HG03064 (cell line): Measurements from ENCODE around the gene PRPSAP2.

Source experiments
- ATAC-seq: cut with Tn5 transposase; IDR thresholded peaks from one replicate; pipeline ENCODE4 v1.9.1; 2021; ENCODE audit warnings: low read depth; ENCODE audit not compliant: unreplicated experiment

PRPSAP2 gene

DNA sequence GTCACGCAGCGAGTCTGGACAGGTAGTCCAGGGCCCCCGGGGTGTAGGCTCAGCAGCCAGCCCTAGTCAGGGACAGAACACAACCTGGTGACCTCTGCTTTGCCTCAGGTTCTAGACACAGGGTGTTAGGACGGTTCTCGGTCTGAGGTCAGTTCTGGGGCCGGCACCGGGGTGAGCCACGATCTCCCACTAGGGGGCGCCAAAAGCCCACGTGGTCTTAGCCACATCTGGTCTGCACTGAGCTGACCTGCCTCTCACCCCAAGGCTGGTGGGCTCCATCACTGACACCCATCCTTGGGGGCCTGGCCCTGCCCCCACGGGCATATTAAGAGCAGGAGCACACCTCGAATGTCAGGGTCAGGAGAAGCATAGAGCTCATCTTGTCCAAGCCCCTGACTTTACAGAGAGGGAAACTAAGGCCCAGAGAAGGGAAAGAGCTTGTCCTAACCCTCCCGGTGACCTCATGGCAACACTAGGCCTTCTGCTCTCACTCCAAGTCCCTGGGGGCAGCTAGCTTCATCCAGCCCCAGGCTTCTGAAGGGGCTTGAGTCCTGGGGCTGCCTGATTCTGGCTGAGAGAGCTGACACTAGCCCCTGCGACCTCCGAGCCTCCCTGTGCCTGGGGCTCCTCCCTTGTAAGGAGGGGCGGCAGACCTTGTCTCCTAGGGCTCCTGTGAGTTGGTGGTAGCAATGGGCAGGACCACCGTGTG is 103.0 kb downstream of the PRPSAP2 start:
- no peak for ATAC-seq

DNA sequence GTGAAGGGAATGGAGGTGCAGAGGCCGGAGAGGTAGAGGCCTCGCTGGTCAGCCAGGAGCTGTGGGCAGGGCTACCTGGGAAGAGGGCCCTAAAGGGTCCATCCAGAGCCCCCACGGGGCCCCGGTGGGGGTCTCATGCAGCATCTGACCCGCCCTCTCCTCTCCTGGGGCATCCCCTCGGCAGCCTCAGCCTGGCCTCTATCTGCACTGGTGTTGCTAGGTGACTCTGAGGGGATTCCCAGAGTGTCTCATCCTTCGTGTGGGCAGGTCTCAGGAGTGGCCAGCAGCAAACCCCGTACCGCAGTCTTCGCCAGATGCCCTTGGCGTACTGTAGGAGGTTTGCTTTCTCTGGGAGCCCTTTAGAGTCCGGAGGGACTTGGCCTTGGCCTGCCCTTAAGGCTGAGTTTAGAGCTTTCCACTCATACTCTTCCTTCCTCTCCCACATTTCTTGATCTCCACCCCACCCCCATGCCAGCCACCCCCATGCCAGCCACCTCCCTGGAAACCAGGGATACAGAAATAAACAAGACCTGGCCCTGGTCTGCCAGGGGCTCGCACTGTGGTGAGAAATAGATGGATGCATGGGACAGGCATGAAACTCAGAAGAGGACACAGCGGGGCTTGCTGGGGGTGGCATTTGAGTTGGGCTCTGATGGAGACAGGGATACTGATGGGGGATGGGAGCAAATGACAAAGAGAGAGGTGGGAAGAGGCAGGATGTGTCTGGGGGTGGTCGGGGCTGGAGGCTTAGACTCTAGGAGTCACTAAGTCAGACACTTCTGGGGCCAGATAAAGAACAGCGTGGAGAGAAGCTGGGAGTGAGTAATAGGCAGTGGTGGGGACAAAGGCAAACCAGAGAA is 103.9 kb downstream of the PRPSAP2 start:
- no peak for ATAC-seq

DNA sequence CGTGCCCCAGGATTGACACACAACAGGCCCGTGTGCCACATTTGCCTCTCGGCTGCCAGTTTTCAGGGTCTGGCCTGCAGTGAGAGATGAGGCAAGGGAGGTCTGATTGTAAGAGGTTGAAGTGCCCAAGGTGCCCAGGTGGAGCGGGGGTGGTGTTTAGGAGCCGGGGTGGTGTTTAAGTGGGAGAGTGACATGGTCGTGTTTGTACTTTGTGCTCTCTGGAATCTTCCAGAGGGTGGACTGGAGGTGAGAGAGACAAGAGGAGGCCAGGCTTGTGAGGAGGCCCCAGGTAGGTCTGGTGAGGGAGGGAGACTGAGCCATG is 104.5 kb downstream of the PRPSAP2 start:
- no peak for ATAC-seq

DNA sequence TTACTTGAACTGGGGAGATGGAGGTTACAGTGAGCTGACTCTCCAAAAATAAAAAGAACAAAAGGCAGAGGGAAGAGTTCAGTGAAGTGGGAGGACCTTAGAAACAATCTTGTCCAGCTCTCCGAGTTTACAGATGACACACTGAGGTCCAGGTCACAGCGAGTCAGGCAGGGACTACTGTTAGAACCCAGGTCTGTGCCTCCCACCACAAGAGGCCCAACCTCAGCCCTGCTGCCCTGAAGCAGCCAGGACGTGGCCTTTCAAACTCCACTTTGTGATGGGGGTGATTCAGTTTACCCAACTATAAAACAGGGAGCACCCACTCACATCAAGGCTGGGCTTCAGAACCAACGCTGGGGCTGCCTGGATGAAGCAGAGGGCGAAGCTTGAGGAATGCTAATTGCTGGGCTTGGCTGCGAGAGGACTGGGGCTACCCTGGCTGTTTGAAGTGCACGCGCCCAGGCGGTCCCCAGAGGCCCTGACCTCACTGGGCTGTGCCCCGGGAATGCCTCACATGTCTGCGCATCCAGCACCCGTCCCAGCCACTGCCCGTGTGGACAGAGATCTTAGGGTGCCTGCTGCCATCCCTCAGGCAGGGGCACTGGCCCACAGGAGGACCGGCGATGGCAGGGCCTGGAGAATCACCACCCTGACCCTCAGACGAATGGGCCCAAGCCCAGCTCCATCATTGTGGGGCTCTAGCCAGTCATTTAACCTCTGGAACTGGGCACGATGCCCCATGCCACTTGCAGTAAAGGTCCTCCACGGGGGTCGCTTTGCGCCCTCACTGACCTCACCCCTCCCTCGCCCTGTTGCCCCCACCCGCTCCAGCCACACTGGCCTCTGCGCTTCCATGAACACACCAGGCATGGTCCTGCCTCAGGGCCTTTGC is 105.4 kb downstream of the PRPSAP2 start:
- no peak for ATAC-seq

DNA sequence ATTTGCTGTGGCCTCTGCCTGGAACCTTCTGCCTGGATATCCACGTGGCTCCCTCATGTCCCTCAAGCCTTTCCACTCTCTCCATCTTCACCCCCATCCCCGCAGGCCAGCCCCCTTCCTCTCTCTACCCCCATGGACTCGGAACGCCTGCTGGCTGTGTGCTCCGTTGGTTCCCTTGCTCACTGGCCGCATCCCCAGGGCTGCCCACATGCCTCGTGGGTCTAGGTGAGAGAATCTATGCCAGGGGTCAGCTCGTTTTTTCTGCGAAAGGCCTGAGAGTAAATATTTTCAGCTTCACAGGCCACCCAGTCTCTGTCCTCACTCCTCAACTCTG is 106.1 kb downstream of the PRPSAP2 start:
- ATAC-seq: no peak

DNA sequence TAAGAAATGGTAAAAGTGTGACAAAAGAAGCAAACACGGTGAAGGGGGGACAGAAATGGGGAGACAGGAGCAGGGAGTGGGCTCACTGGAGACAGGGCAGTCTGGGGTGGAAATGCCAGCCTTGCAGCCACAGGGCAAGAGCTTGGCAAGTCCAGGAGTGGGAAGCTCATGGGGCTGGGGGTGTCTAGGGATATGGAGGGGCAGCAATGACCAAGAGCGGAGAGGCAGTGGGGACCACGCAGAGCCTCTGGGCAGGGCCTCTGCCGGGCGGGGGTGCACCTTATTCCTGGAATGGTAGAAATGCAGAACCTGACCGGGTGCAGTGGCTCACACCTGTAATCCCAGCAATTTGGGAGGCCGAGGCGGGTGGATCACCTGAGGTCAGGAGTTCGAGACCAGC is 106.6 kb downstream of the PRPSAP2 start:
- no peak for ATAC-seq

DNA sequence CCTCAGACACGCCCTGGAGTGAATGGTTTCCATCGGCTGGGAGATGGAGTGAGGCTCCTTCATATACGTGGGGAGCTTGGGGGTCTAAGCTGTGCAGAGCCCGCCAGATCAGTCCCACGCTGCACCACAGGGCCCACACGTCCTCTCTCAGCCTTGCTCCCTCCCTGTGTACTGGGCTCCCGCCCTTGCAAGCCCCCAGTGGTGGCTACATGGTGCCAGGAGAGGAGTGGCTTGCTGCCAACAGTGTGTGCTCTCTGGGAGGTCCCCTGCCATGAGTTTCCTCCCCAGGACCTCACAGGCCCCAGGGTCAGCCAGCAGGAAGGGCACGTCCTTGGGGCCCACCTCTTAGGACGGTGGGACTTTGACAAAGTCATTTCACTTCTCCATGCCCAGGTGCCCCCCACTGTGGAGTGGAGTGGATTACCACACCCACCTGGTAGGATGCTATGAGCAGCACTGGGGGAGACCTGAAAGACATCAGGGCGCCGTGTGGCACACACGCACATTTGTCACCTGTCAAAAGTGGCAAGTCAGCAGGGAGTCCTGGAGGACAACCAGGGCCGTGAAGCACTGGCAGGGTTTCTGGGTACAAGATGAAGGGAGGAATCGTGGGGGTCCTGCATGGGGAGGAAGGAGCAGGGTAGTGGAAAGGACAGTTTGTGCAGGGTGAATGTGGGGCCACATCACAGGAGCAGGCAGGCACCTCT is 107.8 kb downstream of the PRPSAP2 start:
- no peak for ATAC-seq

DNA sequence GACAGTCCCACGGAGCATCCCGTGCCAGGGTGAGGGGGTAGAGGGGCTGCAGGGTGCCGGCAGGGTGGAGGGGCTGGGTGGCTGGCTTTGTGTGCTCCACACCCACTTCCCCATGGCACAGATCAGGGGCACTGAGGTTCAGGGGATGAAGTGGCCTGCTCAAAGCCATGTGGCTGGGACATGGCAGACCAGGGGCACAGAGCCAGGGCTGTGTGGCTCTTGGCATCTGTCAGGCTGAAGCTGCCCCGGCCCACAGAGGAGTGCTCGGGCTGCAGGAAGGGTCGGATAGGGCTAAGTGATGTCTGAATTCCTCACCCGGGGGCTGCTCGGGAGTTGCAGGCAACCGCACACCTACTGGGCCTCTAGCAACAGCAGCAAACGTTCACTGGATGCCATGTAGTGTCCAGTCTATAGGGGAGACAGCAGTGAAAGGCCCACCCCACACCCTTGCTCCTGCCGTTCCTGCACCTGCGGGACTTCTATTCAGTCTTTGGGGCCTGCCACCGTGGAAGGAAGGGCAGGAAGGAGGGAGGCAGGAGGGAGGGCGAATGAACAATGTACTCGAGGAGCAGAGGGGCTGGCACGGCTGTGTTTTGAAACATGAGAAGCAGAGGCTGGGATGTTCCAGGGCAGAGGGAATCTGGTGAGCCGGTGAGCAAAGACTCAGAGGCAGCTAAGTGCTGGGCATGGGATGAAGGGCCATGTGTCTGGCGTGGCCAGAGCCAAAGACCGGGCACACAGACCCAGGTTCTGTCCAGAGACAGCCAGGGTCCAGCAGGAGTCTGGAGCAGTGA is 109.1 kb downstream of the PRPSAP2 start:
- no peak for ATAC-seq

DNA sequence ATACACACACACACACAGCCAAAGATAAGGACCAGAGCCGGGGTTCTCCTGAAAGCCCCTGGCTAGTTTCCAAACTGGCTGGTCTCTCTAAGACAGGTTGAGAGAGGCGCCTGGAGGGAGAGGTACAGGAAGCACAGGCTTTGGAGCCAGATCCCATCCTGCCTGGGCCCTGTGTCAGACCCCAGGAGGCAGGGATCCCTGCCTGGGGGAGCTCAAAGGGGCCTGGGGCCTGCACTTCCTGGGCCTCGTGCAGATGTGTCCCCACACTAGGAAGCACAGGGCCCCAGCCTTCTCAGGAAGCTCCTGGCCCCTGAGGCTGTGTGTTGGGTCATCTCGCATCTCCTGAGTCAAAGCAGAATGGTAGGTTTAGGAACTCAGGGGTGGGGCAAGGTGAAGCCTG is 110.0 kb downstream of the PRPSAP2 start:
- no peak for ATAC-seq

DNA sequence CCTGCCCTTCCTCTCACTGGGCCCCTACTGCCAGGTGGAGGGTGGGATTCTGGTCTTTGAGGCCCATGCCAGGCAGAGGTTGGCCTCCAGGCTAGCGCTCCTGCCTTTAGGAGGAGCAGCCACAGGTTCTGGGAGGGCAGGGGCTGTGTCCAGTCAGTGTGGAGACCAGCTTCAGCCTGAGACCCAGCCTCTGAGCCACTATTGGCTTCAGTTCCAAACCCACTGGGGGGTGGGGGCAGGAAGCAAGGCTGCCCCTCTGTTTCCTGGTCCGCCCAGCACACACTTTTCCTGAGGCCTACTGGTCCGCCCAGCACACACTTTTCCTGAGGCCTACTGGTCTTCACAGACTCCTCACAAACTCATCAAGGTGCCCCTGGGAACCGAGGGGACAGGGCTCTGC is 110.4 kb downstream of the PRPSAP2 start:
- ATAC-seq: no peak

DNA sequence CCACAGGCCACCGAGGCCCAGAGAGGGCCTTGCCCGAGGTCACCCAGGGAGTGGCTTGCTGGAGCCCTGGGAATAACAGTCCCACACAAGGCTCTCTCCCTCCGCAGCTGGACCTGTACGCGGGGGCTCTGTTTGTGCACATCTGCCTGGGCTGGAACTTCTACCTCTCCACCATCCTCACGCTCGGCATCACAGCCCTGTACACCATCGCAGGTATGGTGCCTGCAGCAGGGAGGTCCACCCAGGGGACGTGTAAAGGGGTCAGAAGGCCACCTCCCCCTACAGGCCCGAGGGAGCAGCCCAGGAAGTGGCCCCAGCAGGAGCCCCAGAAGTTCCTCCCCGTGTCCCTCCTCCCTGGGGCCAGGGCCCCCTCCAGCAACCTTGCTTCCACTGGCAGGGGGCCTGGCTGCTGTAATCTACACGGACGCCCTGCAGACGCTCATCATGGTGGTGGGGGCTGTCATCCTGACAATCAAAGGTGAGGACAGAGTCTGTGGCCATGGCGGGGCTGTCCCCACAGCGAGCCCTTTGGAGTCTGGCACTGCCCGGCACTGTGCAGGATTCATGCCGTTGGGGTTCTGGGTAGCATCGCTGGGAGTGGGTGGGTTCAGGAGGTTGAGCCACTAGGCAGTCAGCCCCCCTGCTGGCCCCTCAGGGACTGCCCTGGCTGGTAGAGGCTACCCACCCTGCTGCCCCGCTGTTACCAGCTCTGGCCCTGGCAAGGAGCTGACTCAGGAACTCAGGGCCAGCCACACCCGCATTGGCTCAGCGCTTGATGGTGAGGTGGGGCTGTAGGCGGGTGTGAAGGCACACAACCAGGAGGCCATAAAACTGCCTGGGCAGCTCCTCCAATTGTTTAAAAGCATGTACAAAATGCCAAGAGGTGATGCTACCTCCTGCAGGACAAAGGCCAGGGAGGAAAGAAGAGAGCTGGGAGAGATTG is 111.3 kb downstream of the PRPSAP2 start:
- no peak for ATAC-seq

DNA sequence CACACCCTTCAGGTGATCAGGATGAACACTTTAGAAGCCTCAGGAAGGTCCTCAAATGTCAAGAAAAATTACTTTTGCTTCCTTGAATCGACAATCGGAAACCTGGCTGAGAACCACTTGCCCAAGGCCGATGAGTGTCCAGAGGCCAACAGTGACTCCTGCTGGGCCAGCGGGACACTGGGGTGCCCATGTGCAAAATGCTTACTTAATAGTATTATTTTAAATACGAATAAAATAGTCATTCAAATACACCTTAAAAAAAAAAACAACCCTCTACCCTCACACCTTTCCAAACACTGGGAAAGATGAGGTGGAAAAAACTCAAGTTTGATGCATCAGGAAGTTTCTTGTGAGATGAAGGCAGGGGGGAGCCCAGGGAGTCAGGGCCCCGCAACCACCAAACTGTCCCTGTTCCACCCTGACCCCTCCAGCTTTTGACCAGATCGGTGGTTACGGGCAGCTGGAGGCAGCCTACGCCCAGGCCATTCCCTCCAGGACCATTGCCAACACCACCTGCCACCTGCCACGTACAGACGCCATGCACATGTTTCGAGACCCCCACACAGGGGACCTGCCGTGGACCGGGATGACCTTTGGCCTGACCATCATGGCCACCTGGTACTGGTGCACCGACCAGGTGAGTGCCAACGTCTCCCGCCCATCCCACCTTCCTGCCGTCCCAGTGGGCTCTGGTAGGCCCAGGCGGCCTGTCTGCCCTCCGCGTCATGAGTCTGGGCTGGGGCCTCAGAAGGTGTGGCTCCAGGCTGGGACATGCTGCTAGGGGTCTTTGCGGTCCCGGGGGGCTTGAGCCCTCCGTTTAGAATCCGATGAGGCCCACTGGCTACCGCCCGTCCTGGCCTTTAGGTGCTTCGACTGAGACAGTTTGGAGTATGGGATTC is 112.9 kb downstream of the PRPSAP2 start:
- ATAC-seq: no peak

DNA sequence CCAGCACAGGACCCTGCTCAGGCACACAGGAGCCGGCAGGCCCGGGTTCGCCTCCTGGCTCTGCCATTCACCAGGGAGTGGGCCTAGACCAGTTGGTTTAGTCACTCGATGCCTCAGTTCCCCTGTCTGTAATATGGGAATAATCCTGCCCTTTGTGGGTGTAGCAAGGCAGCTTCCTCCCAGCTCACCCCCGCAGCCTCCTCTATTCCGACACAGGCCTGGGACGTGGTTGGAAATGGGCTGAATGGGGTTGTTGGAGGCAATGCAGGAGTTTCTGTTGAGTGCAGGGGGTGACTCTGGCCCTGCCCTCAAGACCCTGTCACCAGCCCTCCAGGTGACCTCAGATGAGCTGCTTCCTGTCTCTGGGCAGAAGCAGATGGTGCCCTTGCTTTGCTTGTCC is 113.9 kb downstream of the PRPSAP2 start:
- ATAC-seq: no peak

DNA sequence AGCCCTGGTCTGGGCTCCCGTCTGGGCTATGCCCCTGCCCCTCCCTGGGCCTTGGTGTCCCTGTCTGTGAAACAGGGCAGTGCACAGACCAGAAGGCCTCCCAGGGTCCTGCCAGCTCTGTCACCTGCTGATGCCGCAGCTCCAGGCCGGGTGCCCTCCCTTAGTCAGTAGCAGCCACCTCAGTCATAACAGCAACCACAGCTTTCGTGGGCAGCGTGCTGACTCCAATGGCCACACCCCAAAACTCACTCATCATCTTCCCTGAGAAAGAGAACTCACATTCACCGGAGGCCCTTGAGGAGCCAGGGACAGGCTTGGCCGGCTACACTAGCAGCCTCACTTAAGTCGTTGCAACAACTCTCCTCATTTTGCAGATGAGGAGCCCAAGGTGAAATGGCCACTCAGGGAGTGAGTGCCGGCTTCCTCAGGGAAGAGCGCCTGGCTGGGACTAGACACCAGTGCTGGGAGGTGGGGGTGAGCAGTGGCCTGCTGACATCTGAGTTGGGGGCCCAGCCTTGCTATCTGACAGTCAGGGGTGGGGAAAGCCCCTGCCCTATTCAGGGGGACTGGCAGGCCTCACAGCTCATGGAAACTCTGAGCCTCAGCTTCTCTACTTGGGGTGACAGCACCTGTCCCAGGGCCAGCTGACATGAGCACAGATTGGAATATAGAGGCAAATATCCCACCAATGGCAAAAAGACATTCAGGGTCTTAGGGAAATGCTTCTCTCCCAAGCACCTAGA is 116.6 kb downstream of the PRPSAP2 start:
- no peak for ATAC-seq

DNA sequence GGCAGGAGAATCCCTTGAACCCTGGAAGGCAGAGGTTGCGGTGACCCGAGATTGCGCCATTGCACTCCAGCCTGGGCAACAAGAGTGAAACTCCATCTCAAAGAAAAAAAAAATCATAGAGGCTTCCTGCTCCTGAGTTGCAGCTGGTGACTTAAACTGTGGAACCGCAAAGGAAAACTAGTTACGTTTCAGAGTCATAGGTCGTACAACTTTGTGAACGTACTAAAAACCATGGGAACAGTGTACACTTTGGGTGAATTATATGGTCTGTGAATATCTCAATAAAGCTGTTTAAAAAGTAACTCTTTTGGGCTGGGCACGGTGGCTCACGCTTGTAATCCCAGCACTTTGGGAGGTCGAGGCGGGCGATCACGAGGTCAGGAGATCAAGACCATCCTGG is 117.7 kb downstream of the PRPSAP2 start:
- ATAC-seq: no peak

DNA sequence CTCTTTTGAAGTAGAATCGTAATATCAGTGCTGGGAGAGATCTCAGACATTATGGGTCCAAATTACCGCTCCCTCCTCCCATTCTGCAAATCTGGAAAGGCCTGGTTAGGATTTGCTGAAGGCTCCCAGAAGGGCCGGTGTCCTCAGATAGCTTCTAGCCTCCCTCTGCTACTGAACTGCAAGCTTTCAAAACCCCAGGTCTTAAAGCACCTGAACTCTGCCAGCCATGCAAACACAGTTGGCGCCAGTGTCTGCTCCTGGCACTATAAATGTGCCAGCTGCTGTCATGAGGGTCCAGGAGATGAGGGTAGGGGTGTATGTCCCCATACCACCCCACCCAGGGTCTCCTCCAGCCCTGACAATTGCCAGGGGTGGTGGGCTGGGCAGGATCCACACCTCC is 118.3 kb downstream of the PRPSAP2 start:
- no peak for ATAC-seq

DNA sequence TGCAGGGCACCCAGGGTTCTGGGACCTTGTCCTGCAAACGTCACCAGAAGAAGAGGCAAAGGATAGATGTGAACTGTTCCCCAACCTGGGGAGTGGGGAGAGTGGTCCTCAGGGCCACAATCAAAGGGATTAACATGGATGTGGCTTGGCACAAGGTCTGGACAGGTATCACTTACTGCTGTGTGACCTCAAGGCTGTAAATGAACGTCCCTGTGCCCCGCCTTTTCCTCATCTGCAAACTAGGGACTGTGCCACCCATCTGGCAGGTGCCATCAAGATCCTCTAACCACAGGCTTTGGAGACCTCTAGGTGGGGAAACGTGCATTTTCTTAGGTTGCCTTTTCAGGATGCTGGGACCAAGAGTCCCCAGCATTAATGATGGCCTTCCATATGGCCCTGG is 119.1 kb downstream of the PRPSAP2 start:
- ATAC-seq: no peak
